Myocyte (in vitro differentiated cells): ENCODE data around the gene POP5. TPM values are rescaled to one million over a fixed set of nuclear protein-coding genes. Genes with fewer than 3 reads are reported as not detected.
"Not testable (repeated sequence)": the region's sequence is repeated elsewhere in the genome, so short reads cannot be mapped to it uniquely, and the experiment has no call there.

Experiments
- DNase-seq: peaks from one replicate; pipeline ENCODE4 v3.0.0-alpha.2; 2012; ENCODE audit warnings: low read depth
- polyA plus RNA-seq: library from polyadenylated mRNA; unstranded; fragments of >200 nt; gene quantifications from one replicate; pipeline ENCODE4 v1.2.1, GENCODE V29; 2012; ENCODE audit warnings: missing spikeins
- total RNA-seq: library from RNA; depleted of rRNA; stranded (reverse); fragments of >200 nt; gene quantifications from 2 replicates; pipeline ENCODE4 v1.2.3, GENCODE V29; 2014

Gene POP5
- 23.8 and 29.6 TPM in 2 replicates for total RNA-seq
- polyA plus RNA-seq = 71.5 TPM

- DNase-seq = peak; percentile 98
Measured at GRCh38 chr12:120580787-120581723, at the start of gene POP5. POP5 (minus strand) TSS chr12:120581402; CDS start chr12:120581362, 40 bp downstream.

GRCh38 chr12:120630104-120630892 lies 49.1 kb upstream of the POP5 start:
- DNase-seq = no peak

GRCh38 chr12:120628919-120629318 lies 47.7 kb upstream of the POP5 start:
- DNase-seq = no peak

GRCh38 chr12:120625557-120626419 lies 44.6 kb upstream of the POP5 start:
- DNase-seq = no peak

GRCh38 chr12:120620624-120621023 lies 39.4 kb upstream of the POP5 start:
- no peak for DNase-seq

GRCh38 chr12:120618954-120619615 lies 37.9 kb upstream of the POP5 start:
- DNase-seq = no peak

GRCh38 chr12:120617767-120618166 lies 36.6 kb upstream of the POP5 start:
- not testable (repeated sequence) for DNase-seq

GRCh38 chr12:120617193-120617592 lies 36.0 kb upstream of the POP5 start:
- DNase-seq = not testable (repeated sequence)

- no peak for DNase-seq
Measured at GRCh38 chr12:120614848-120615247, 33.6 kb upstream of the POP5 start.

GRCh38 chr12:120611534-120611933 lies 30.3 kb upstream of the POP5 start:
- DNase-seq = not testable (repeated sequence)

- no peak for DNase-seq
Measured at GRCh38 chr12:120610560-120610959, 29.4 kb upstream of the POP5 start.

- not testable (repeated sequence) for DNase-seq
Measured at GRCh38 chr12:120602416-120602815, 21.2 kb upstream of the POP5 start.

- DNase-seq = no peak
Measured at GRCh38 chr12:120599672-120600552, 18.7 kb upstream of the POP5 start.

GRCh38 chr12:120598674-120599463 lies 17.7 kb upstream of the POP5 start:
- DNase-seq = peak; percentile 48

- no peak for DNase-seq
Measured at GRCh38 chr12:120597861-120598260, 16.7 kb upstream of the POP5 start.

- DNase-seq = no peak
Measured at GRCh38 chr12:120596901-120597300, 15.7 kb upstream of the POP5 start.

- DNase-seq = no peak
Measured at GRCh38 chr12:120592121-120593049, 11.2 kb upstream of the POP5 start.
